ENCODE measurements around the gene TP53TG5.

- TF ChIP-seq EZH2phosphoT487 (IDR thresholded peaks at IDR 0.05; ENCODE audit: low read depth) (no peak), CTCF (IDR thresholded peaks at IDR 0.05; ENCODE audit: low read depth, low read length) (no peak)
These were observed 18.5 kb downstream of the TP53TG5 start for GRCh38 chr20:45359406-45360148.
